Testis (tissue), 2 donors: ENCODE measurements around the gene BCAR3.

Source experiments
- POLR2A ChIP-seq: fragments of 450-650 bp; IDR thresholded peaks from one replicate; pipeline ENCODE4 v1.6.1; 2017; ENCODE audit warnings: antibody characterized with exemption, mild to moderate bottlenecking, moderate library complexity
- TF ChIP-seq, protein P1 (sequence below), 3 experiments: fragments of 450-650 bp in 2 of 3; fragments of 200-600 bp in 1 of 3; sonication (generic) in 1 of 3; IDR thresholded peaks; one replicate each; pipeline ENCODE4 v1.5.1; 2016 to 2019; ENCODE audit warnings: antibody characterized with exemption in 3 of 3, mild to moderate bottlenecking in 2 of 3, moderate library complexity in 1 of 3

DNA sequence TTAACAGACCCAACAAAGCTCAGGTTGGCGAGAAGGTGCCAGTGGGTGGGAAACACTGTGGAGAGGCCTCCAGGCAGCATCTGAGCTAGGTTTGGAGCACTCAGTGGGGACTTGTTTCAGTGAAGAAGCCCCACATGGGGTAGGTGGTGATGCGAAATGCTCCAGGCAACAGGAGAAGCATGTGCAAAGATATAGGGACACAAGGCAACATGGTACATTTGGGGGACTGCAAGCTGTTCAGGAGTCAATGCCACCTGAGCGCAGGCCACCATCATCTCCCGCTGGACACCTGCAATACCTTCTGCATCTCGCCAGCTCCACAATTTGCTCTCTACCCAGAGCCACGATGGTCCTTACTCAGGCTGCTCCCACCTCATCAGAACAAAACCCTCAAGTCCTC, 28.0 kb downstream of the BCAR3 start:
- TF ChIP-seq, protein P1, sequence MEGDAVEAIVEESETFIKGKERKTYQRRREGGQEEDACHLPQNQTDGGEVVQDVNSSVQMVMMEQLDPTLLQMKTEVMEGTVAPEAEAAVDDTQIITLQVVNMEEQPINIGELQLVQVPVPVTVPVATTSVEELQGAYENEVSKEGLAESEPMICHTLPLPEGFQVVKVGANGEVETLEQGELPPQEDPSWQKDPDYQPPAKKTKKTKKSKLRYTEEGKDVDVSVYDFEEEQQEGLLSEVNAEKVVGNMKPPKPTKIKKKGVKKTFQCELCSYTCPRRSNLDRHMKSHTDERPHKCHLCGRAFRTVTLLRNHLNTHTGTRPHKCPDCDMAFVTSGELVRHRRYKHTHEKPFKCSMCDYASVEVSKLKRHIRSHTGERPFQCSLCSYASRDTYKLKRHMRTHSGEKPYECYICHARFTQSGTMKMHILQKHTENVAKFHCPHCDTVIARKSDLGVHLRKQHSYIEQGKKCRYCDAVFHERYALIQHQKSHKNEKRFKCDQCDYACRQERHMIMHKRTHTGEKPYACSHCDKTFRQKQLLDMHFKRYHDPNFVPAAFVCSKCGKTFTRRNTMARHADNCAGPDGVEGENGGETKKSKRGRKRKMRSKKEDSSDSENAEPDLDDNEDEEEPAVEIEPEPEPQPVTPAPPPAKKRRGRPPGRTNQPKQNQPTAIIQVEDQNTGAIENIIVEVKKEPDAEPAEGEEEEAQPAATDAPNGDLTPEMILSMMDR (IDR thresholded peaks at IDR 0.05), result no peak
- TF ChIP-seq POLR2A, result no peak
